SK-N-MC (cell line): Measurements from ENCODE around the gene CRIM1.

Experiments used
- EZH2 ChIP-seq: fragments of 200-600 bp; sonication (generic); IDR thresholded peaks from one replicate; pipeline ENCODE4 v1.6.1; 2017; ENCODE audit warnings: antibody characterized with exemption
- FOXP2 ChIP-seq: optimal IDR thresholded peaks from 2 replicates; pipeline ENCODE3; 2011; ENCODE audit warnings: mild to moderate bottlenecking, moderate library complexity; ENCODE audit not compliant: insufficient read depth; ENCODE audit errors: extremely low read length, control extremely low read depth
- POLR2AphosphoS5 ChIP-seq: IDR thresholded peaks from 2 replicates; pipeline ENCODE4 v1.6.1; 2012; ENCODE audit warnings: mild to moderate bottlenecking, low read depth, low read length, borderline replicate concordance

- TF ChIP-seq EZH2 (no peak), POLR2AphosphoS5 (no peak), FOXP2 (no peak)
These were observed 38.2 kb downstream of the CRIM1 start for GRCh38 chr2:36393738-36394256.
